Spleen (tissue), 11 donors: ENCODE data around the gene MYPN. TPM values are rescaled to one million over a fixed set of nuclear protein-coding genes. Genes with fewer than 3 reads are reported as not detected.

Experiments used
- DNase-seq: peaks from one replicate; pipeline ENCODE4 v3.0.0-alpha.2; 2020
- H3K27ac ChIP-seq, 8 donors: fragments of 200-600 bp; sonication (generic) in 7 of 8; 1 replicate in 4 of 8; 2 replicates in 4 of 8; pipeline versions ENCODE4 v1.5.0 to v1.8.0; 2016 to 2021; ENCODE audit warnings: inconsistent platforms in 4 of 8, mild to moderate bottlenecking in 4 of 8, moderate library complexity in 1 of 8
- H3K27me3 ChIP-seq, 7 donors: fragments of 200-600 bp; sonication (generic) in 6 of 7; replicated peaks in 1 of 7; 1 replicate in 4 of 7; 2 replicates in 3 of 7; pipeline versions ENCODE4 v1.5.0 to v1.8.0; 2016 to 2021; ENCODE audit warnings: inconsistent platforms in 3 of 7, mild to moderate bottlenecking in 1 of 7
- H3K36me3 ChIP-seq, 6 donors: fragments of 200-600 bp; sonication (generic) in 5 of 6; 1 replicate in 4 of 6; 2 replicates in 2 of 6; pipeline versions ENCODE4 v1.5.0 to v1.8.0; 2016 to 2021; ENCODE audit warnings: inconsistent platforms in 2 of 6
- H3K4me1 ChIP-seq, 6 donors: fragments of 200-600 bp; sonication (generic) in 5 of 6; 1 replicate in 3 of 6; 2 replicates in 3 of 6; pipeline versions ENCODE4 v1.5.0 to v1.8.0; 2016 to 2021; ENCODE audit warnings: inconsistent platforms in 3 of 6
- H3K4me3 ChIP-seq, 8 donors: fragments of 200-600 bp; sonication (generic) in 7 of 8; 1 replicate in 4 of 8; 2 replicates in 4 of 8; pipeline versions ENCODE4 v1.5.0 to v1.8.0; 2016 to 2021; ENCODE audit warnings: inconsistent platforms in 4 of 8, mild to moderate bottlenecking in 4 of 8, moderate library complexity in 2 of 8
- H3K9me3 ChIP-seq, 8 donors: fragments of 200-600 bp; sonication (generic) in 7 of 8; 1 replicate in 4 of 8; 2 replicates in 4 of 8; pipeline versions ENCODE4 v1.5.0 to v1.8.0; 2016 to 2021; ENCODE audit warnings: inconsistent platforms in 4 of 8
- POLR2A ChIP-seq, 3 donors: fragments of 450-650 bp; IDR thresholded peaks; one replicate each; pipeline ENCODE4 v1.5.1; 2017; ENCODE audit warnings: antibody characterized with exemption in 3 of 3, mild to moderate bottlenecking in 1 of 3
- POLR2AphosphoS5 ChIP-seq, 3 donors: sonication (generic); formaldehyde crosslinking; IDR thresholded peaks; one replicate each; pipeline ENCODE4 v1.5.1; 2017; ENCODE audit warnings: antibody characterized with exemption in 3 of 3
- WGBS, 5 donors: extraction: QIAGEN DNeasy Blood & Tissue Kit in 3 of 5; methylation state at CpG; one replicate each; pipeline versions ENCODE4 v1.1.5 to v1.1.7; 2013 to 2018; 5-methylcytosine and 5-hydroxymethylcytosine counted together
- intact Hi-C: fragments of 100-400 bp; cut with DNase I; formaldehyde crosslinking; loops from one replicate; pipeline ENCODE4 v1.15.0; 2023; ENCODE audit warnings: low total_unique reads
- polyA plus RNA-seq, 3 donors: library from polyadenylated mRNA; stranded (reverse); fragments of 200-250 nt; gene quantifications; one replicate each; pipeline ENCODE4 v1.2.1, GENCODE V29; 2013
- total RNA-seq, 7 donors: library from RNA; depleted of rRNA in 3 of 7; stranded (reverse); fragments of >200 nt in 3 of 7; fragmentation: NEBNext Ultra II Directional in 4 of 7; extraction: Animal tissue kit (Norgen Biotek cat#: 25700) in 4 of 7; gene quantifications; one replicate each; pipeline versions ENCODE4 v1.1.0 to v1.2.1, GENCODE V29; 2016 to 2021
- TF ChIP-seq, protein P1 (sequence below), 11 experiments: fragments of 200-600 bp in 7 of 11; fragments of 450-650 bp in 4 of 11; sonication (generic) in 4 of 11; IDR thresholded peaks in 8 of 11; conservative IDR thresholded peaks in 3 of 11; 1 replicate in 7 of 11; 2 replicates in 4 of 11; pipeline versions ENCODE4 v1.4.0 to v1.8.0; 2016 to 2021; ENCODE audit warnings: antibody characterized with exemption in 11 of 11, inconsistent platforms in 4 of 11, mild to moderate bottlenecking in 1 of 11
- donor health status: healthy with polysubstance abuse.
- donor health status: DM: no; HTN: no; CAD: no; lungs with moderate emphysema.
- donor health status: DM: no; HTN: no; CAD: no.
- donor health status: Bipolar disorder and iron deficiency.
- donor health status: healthy.
- donor health status: DM: no; HTN: no; CAD: no.
- donor health status: DM: yes; HTN: yes; CAD: no.

The MYPN gene
- total and polyA plus RNA-seq, 10 donors: 0.03 to 0.94 (median 0.06) TPM; not detected in 5

DNA sequence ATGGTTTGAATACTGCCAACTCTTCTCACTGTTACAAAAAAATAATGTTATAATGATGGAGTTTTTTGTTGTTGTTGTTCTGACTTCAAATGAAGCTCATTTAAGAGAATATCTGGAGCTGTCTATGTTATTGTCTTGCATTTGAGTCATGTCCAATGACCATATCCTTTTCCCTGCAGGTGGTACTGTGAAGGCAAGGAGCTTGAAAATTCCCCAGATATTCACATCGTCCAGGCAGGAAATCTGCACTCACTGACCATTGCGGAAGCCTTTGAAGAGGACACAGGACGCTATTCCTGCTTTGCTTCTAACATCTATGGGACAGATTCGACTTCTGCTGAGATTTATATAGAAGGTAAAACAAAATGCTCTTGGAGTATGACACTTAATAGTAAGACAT is 33.5 kb downstream of the MYPN start:
- intact Hi-C loops: no loop called here
- DNase-seq: no peak
- TF ChIP-seq POLR2AphosphoS5 (IDR thresholded peaks at IDR 0.05): no peak
- no peaks in the 10 kb centered on the region for H3K4me1 ChIP-seq
- 65 to 87% (median 75%) methylated on average over 4 of the region's 4 CpGs for WGBS, 5 donors
- H3K4me3 ChIP-seq: no peak overlapping the region
- no peaks in the 10 kb centered on the region for H3K27me3 ChIP-seq
- no peaks in the 10 kb centered on the region for H3K9me3 ChIP-seq
- no peak overlapping the region for H3K27ac ChIP-seq
- no peaks in the 10 kb centered on the region for H3K36me3 ChIP-seq

DNA sequence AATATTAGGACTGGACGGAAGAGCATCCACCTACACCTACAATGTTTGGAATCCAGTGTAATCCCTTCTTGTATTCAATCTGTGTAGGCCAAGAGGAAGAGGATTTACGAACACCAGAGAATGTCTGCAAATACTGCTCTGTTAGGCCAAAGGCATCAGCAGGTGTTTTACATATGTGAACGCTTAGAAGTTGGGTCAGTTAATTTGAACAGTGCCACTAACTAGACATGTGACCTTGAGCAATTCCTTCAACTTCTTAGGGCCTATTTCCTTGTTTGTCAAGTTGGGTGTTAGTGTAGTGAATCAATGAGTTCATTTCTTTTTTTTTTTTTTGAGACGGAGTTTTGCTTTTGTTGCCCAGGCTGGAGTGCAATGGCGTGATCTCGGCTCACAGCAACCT is 35.4 kb downstream of the MYPN start:
- Histone ChIP-seq H3K27ac (no peak overlapping the region), H3K36me3 (no peaks in the 10 kb centered on the region), H3K4me1 (no peaks in the 10 kb centered on the region), H3K9me3 (no peaks in the 10 kb centered on the region), H3K4me3 (no peak overlapping the region), H3K27me3 (no peaks in the 10 kb centered on the region)
- TF ChIP-seq, protein P1, sequence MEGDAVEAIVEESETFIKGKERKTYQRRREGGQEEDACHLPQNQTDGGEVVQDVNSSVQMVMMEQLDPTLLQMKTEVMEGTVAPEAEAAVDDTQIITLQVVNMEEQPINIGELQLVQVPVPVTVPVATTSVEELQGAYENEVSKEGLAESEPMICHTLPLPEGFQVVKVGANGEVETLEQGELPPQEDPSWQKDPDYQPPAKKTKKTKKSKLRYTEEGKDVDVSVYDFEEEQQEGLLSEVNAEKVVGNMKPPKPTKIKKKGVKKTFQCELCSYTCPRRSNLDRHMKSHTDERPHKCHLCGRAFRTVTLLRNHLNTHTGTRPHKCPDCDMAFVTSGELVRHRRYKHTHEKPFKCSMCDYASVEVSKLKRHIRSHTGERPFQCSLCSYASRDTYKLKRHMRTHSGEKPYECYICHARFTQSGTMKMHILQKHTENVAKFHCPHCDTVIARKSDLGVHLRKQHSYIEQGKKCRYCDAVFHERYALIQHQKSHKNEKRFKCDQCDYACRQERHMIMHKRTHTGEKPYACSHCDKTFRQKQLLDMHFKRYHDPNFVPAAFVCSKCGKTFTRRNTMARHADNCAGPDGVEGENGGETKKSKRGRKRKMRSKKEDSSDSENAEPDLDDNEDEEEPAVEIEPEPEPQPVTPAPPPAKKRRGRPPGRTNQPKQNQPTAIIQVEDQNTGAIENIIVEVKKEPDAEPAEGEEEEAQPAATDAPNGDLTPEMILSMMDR (IDR thresholded peaks at IDR 0.05 in 8 of 11, conservative IDR thresholded peaks at IDR 0.05 in 3 of 11): no peak
- TF ChIP-seq POLR2AphosphoS5 (IDR thresholded peaks at IDR 0.05) (no peak), POLR2A (IDR thresholded peaks at IDR 0.05) (no peak)
- WGBS, 5 donors: 76 to 88% (median 85%) methylated on average over 6 of the region's 6 CpGs
- intact Hi-C loops: no loop called here
- DNase-seq: no peak

DNA sequence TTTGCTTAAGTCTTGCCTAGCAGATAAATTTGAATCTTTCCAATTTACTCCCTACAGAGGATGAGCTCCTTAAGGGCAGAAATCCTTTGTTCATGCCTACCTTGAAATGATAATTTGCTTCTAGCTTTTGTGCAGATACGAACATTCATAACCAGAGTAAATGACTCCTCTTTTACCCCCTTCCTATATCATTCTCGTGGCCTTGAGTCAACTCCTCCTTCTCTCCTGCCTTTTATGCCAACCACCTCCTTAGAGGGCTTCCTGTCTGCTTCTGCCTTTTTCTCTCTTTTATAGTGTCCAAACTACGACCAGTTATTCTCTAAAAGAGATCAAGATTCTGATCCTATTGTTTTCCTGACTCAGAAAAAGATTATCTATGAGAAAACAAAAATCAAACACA is 36.4 kb downstream of the MYPN start:
- H3K4me1 ChIP-seq: no peaks in the 10 kb centered on the region
- H3K27ac ChIP-seq: no peak overlapping the region
- no peaks in the 10 kb centered on the region for H3K36me3 ChIP-seq
- intact Hi-C loops: no loop called here
- no peak overlapping the region for H3K4me3 ChIP-seq
- no peaks in the 10 kb centered on the region for H3K9me3 ChIP-seq
- 64 to 73% (median 68%) methylated on average over 3 of the region's 3 CpGs for WGBS, 5 donors
- DNase-seq: no peak
- no peak for TF ChIP-seq POLR2AphosphoS5 (IDR thresholded peaks at IDR 0.05)
- no peak for TF ChIP-seq POLR2A (IDR thresholded peaks at IDR 0.05)
- TF ChIP-seq, protein P1 (IDR thresholded peaks at IDR 0.05 in 8 of 11, conservative IDR thresholded peaks at IDR 0.05 in 3 of 11): no peak
- H3K27me3 ChIP-seq: no peaks in the 10 kb centered on the region

DNA sequence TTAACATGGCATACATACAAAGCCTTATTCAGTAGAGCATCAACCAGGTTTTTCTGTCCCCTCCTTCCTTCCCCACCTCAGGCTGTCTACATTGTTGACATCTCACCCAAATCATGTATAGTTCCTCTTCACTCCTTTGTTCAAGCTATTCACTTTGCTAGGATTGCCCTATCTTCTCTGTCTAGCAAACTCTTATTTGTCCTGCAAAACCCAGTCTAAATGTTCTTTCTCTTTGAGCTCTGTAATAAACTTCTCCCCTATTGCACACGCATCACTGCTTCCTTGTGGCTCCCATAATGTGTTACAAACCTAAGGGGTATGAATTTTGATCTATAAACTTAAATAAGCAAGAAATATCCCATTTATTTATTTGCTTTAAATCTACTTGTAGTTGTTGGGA is 36.8 kb downstream of the MYPN start:
- intact Hi-C loops: no loop called here
- TF ChIP-seq POLR2AphosphoS5 (IDR thresholded peaks at IDR 0.05) (no peak), POLR2A (IDR thresholded peaks at IDR 0.05) (no peak)
- TF ChIP-seq, protein P1 (IDR thresholded peaks at IDR 0.05 in 8 of 11, conservative IDR thresholded peaks at IDR 0.05 in 3 of 11): no peak
- Histone ChIP-seq H3K4me1 (no peaks in the 10 kb centered on the region), H3K9me3 (no peaks in the 10 kb centered on the region), H3K36me3 (no peaks in the 10 kb centered on the region), H3K27ac (no peak overlapping the region), H3K4me3 (no peak overlapping the region), H3K27me3 (no peaks in the 10 kb centered on the region)
- 91 to 97% (median 93%) methylated on average over 1 of the region's 1 CpG for WGBS, 5 donors
- DNase-seq: no peak

DNA sequence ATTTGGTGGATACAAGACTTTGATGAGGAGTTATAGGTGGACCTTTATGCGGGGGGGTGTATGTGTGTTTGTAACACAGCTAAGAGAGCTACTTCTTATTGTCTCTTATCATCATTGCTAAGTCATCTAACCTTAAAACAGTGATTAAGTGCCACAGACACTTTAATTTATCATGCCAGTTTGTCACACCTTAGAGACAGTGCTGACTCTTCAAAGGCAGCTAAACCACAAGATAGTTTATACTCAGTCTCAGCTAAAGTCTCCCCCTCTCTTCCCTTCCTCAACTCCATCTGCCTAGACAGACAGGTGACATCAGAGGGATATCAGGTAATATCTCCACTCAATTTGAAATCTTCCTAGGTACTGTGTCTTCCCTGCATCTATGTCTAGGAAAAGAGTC is 42.2 kb downstream of the MYPN start:
- Histone ChIP-seq H3K27me3 (no peaks in the 10 kb centered on the region), H3K9me3 (no peaks in the 10 kb centered on the region), H3K4me3 (no peak overlapping the region), H3K27ac (no peak overlapping the region), H3K4me1 (peaks cover 0 to 26% (median 13%) of the 10 kb centered on the region in 6 donors), H3K36me3 (no peaks in the 10 kb centered on the region)
- intact Hi-C loops: no loop called here
- WGBS, 5 donors: 87 to 96% (median 93%) methylated on average over 1 of the region's 1 CpG
- DNase-seq: no peak
- TF ChIP-seq, protein P1 (IDR thresholded peaks at IDR 0.05 in 8 of 11, conservative IDR thresholded peaks at IDR 0.05 in 3 of 11): no peak
- TF ChIP-seq POLR2A (IDR thresholded peaks at IDR 0.05) (no peak), POLR2AphosphoS5 (IDR thresholded peaks at IDR 0.05) (no peak)
